Smooth muscle cell of the umbilical artery (primary cell): Measurements from ENCODE around the gene PRSS58. TPM values are rescaled to one million over a fixed set of nuclear protein-coding genes. Genes with fewer than 3 reads are reported as not detected.

Experiments
- total RNA-seq: library from RNA; depleted of rRNA; stranded (reverse); fragments of >200 nt; gene quantifications from 2 replicates; pipeline ENCODE4 v1.2.3, GENCODE V29; 2014

Gene PRSS58, protein sequence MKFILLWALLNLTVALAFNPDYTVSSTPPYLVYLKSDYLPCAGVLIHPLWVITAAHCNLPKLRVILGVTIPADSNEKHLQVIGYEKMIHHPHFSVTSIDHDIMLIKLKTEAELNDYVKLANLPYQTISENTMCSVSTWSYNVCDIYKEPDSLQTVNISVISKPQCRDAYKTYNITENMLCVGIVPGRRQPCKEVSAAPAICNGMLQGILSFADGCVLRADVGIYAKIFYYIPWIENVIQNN
- not detected in 2 replicates for total RNA-seq

DNA sequence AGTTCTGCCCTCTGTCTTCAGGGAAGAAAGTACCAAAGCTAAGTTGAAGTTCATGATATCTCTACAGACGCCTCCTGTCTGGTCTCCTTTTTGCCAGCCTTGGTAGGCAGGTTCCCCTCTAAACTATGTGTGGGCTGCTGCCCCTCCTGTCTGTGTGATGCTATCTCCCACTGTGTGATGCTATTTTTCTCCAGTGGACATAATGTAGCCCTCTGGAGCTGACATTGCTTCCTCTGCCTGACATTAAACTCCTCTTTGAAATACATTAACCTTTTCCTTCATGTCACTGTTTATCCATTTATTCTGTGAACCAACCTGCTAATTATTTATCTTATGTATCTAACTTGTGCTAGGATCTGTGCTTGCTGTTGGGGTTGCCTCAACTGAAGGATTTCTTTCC lies at the start of gene PRSS58:
TSS of gene PRSS58 (minus strand) at position 101 of the 400 bp plus-strand sequence. CDS start 351 bp downstream, outside the sequence.

Other genes with a start within 250 kb of the PRSS58 start
- not detected in 2 replicates for gene MGAM2, start 146.3 kb downstream of the PRSS58 start, total RNA-seq